GM18508 (cell line): ENCODE data around the gene MAP3K19.
"Not testable (repeated sequence)": the region's sequence is repeated elsewhere in the genome, so short reads cannot be mapped to it uniquely, and the experiment has no call there.

Experiments used
- ATAC-seq: cut with Tn5 transposase; IDR thresholded peaks from one replicate; pipeline ENCODE4 v1.9.1; 2021; ENCODE audit warnings: moderate number of reproducible peaks; ENCODE audit not compliant: insufficient read depth, unreplicated experiment

The MAP3K19 gene

DNA sequence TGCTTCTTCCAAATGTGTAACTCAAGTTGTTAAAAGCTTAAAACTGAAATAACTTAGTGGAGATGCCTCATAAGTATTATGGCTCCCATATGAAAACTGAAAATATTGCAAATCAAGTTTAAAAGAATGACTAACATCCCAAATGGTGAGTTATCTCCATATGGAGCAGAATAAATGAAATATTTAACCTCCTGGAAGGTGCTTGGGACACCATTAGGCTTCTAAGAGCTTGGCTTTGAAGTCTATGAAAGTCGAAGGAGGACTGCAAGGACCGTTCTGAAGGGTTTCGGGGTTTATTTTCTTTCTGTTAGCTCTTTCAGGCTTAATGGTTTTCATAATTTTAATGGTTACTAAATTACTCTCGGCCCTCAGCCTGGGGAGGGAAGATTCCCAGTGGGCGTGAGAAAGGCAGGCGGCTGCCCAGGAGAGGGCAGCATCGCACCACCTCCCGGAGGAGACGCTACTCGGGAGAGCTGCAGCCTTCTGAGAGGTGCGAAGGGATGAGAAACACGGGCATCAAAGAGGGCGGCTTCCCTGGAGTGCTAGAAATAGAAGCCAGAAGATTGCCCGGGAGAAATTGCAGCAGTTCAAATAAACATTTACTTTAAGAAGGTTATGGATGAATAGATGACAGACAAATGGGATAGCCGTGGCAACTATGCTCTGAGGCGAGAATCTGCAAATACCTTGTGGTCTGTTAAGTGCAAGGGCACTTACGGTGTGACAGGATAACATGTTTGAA lies 43.1 kb downstream of the MAP3K19 start:
- no peak for ATAC-seq

DNA sequence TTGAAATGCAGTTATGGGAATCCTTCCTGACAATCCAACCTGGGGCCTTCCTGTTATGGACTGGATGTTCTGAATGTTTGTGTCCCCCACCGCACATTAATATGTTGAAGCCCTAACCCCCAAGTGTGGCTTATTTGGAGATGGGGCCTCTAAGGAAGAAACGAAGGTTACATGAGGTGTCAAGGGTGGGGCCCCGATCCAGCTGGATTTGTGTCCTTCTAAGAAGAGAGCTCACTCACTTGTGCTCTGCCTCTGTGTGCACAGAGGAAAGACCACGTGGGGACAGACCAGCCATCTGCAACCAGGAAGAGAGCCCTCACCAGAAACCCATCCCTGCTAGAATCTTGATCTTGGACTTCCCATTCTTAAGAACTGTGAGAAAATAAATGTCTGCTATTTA lies 44.4 kb downstream of the MAP3K19 start:
- no peak for ATAC-seq

DNA sequence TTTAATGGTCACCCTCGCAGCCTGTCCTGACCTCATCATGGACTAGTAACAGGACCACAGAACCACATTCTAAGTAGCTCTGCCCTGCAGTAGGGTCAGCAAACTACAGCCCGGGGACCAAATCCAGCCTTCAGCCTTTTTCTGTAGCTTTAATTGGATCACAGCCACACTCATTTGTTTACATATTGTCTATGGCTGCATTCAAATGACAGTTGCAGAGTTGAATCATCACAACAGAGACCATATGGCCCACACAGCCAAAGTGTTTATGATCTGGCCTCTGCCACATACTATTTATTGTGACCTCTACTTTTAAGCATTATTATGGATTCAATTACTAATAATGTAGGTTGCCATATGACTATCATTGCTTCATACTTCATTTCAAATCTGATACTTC lies 47.7 kb downstream of the MAP3K19 start:
- no peak for ATAC-seq

DNA sequence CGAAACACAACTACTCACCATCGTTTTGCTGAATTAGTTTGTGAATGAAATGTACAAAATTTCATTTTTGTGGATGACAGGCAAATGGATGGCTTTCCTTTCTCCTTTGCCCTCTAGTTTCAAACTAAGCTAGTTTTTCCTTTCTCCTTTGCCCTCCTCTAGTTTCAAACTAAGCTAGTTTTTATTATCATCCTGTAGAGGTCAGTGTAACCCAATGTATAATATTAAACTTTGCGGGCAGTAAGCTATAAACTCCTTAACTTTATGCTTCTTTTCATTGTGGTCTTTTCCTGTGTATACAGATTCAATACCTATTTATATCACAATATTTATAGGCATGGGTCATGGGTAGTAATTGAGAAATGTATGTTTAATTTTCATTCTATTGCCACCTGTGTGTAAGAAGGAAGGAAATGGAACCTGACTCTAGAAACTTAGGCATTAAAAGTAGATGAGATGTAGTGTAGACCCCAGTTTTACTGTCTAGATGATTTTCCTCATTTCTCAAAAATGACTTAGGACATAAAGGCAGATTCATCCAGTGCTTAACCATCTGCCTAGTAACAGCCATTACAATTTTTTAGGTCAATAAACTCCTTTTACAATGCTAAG lies 58.1 kb downstream of the MAP3K19 start:
- no peak for ATAC-seq

DNA sequence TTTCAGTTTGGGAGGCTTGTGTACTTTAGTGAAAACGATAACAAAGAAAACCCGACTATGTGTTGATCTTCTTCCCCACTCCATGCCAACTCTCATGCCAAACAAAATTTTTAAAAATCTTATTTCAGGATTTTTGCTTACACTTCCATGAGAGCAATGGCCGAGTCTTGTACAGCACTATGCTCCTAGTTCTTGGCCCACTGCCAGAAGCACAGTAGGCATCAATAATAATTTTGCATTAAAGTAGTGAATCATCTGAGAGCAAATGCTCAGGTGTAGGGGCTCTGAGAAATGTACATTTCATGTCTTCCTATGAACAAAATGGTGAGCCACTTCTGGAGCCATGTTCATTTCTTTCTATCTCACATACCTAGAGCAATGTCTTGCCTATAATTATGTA lies 62.2 kb downstream of the MAP3K19 start:
- ATAC-seq, result no peak

DNA sequence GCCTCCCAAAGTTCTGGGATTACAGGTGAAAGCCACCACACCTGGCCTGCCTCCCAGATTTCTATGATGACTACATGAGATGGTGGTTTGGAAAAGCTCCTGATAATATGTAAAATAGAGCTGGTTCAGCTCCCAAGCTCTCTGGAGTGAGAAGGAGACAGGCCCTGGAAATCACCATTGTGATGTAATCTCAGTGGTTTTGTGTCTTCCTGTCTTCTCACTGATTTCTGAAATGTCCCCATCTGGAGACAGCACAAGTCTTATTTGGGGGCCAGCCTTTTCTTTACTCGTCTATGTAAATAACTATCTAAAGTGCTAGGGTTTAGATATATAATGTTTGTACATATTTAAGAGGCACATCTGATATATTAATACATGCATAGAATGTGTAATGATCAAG lies 64.6 kb downstream of the MAP3K19 start:
- no peak for ATAC-seq

DNA sequence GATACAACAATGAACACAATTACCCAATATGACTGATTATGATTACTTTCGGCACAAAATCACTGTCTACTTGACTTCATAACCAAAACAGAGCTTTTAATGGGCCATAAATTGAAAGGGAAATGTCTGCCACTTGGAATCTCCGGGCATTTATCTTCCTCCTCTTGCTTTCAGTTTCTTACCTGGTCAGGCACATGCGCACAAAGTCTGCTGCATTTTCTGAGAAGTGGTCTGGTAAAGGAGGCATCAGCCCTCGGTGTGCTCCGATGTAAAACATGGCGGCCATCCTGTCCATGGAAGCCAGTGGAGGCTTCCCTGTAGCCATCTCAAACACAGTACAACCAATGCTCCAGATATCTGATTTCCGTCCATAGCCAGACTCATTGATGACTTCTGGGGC lies 66.6 kb downstream of the MAP3K19 start:
- no peak for ATAC-seq

DNA sequence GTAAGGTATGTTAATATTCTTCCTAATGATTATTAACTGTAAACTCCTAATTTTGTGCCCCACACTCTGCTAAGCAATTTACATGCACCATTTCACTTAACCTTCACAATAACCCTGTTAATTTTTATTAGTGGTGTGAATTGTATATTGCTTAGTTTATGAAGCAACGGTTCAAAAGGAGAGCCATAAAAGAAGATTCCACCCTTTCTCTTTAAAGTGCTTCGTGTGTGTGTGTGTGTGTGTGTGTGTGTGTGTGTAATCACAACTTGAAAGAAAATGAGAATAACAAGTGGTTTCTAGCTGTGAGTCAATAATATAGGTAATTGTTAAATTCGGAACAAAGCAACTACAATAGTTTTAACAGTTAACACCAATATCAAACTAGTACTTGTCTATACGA lies 68.0 kb downstream of the MAP3K19 start:
- no peak for ATAC-seq

DNA sequence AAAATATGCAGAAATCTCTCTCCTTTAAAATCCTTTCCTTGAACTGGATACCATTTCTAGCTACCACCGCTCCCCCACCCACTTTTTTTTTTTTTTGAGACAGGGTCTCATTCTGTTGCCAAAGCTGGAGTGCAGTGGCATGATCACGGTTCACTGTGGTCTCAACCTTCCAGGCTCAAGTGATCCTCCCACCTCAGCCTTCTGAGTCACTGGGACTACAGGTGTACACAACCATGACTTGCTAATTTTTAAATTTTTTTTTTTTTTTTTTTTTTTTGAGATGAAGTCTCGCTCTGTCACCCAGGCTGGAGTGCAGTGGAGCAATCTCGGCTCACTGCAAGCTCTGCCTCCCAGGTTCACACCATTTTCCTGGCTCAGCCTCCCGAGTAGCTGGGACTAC lies 70.1 kb downstream of the MAP3K19 start:
- ATAC-seq, result not testable (repeated sequence)

DNA sequence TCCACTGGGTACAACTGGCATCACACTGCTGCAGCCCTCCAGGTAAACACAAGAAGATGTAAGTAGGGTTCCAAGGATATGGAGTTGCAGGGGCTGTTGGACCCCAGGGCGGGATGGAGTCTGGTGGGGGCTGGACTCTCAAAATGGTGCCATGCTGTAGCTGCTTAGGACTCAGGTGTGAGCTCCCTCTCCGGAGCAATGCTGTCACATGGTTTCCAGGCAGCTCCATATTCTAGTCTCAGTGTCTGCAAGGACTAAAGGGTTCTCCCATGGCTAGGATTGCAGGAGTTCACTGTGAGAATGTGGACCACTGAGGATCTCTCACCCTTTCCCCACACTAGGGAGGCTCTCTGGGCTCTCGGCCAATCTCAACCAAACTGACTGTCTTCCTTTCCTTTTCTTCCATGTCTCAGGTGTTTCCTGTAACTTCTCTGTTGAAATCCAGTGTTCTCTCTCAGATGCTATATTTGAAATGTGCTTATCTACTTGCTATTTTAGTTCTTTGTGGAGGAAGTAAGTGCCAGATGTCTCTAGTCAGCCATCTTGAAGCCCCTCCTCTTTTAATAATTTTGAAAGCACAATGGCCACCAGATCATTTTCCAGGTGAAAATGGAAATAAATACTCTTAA lies 71.1 kb downstream of the MAP3K19 start:
- ATAC-seq, result no peak

DNA sequence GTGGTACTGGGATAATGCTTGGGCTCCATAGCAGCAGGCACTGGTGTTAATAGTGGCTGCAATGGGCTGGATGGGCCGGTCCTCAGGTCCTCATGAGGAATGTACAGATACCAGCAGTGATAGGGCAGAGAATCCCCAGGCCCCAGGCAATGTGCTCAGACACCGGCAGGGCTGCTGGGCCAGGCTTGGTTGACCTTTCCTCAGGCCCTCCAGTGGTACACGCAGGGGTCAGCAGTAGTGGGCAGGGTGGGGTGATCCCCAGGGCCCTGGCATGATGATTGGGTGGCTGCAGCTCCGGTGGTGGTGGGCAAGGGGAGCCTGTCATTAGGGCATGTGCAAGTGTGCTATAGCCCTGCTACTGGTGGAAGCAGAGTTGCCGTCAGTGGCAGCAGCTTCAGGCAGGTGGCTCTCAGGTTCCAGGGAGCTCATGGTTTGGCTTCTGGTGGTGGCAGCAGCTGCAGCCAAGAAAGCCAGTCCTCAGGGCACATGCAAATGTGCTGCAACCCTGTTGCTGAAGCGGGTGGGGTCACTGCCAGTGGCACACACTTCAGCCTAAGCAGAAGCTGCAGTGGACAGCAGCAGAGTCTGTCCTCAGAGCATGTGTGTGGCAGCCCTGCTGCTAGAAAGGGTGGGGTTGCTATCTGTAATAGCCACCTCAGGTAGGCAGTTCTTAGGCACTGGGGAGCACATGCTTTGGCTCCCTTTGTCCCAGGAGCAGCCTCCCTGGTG lies 71.8 kb downstream of the MAP3K19 start:
- ATAC-seq, result no peak

DNA sequence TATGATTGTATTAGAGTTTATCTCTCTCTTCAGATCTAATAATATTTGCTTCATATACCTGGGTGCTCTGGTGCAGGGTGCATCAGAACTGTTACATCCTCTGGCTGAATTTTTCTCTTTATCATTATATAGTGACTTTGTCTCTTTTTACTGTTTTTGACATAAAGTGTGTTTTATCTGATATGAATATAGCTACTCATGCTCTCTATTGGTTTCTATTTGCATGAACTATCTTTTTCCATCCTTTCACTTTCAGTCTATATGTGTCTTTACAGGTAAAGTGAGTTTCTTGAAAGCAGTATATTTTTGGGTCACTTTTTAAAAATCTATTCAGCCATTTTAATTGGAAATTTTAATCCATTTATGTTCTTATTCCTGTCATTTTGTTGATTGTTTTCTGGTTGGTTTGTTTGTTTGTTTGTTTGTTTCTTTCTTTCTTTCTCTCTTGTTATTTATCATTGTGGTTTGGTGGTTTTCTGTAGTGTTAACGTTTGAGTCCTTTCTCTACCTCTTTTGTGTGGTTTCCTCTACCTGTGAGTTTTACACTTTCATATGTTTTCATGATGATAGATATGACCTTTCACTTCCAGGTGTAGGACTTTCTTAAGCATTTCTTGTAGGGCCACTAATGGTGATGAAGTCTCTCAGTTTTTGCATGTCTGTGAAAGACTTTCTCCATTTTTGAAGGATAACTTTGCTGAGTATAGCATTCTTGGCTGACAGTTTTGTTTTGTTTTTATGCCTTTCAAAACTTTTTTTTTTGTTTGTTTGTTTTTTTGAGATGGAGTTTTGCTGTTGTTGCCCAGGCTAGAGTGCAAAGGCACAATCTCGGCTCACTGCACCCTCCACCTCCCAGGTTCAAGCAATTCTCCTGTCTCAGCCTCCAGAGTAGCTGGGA lies 73.8 kb downstream of the MAP3K19 start:
- ATAC-seq, result no peak

DNA sequence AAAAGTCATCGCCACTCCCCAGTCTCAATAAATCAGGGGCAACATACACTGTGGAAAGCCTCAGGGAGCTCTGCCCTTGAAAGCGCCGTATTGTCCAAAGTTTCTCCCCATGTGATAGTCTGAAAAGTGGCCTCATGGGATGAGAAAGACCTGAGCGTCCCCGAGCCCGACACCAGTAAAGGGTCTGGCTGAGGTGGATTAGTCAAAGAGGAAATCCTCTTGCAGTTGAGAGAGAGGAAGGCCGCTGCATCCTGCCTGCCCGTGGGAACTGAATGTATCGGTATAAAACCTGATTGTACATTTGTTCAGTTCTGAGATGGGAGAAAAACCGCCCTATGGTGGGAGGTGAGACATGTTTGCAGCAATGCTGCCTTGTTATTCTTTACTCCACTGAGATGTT lies 80.1 kb downstream of the MAP3K19 start:
- ATAC-seq, result not testable (repeated sequence)

DNA sequence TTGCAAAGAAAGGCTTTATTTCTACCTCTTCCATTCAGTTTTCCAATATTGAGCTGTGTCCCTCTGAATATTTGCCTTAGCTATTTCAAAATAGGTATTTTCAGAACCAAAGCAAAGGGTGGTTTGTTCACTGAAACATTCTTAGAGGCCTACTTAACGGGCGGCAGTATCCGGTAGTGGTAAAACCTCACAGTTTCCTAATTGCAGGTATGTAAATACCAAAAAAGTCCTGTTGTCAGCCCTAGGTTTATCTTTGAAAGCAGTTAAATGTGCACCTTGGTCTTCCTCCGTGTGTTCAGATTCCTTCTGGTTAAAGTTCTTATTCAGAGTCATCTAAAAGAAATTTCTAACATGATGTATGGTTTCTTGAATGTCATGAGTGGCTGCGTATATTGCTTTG lies 89.8 kb downstream of the MAP3K19 start:
- ATAC-seq, result no peak

DNA sequence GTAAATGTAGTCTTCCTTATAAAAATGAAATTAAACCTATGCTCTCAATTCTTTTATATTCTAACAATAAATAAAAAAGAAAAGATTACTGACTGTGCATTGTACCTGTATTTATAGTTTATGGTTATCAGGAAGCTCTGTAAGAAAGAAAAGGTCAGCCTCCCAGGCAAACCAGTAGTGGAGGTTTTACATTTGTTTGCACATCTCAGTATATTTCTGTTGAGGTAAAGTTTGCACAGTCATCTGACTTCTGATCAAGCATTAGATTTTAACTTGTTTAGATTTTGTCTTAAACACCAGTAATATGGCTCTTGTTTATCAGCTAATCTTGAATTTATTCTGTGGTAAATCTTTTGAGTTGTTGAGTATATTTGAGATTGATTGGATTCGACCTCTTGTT lies 91.5 kb downstream of the MAP3K19 start:
- no peak for ATAC-seq

DNA sequence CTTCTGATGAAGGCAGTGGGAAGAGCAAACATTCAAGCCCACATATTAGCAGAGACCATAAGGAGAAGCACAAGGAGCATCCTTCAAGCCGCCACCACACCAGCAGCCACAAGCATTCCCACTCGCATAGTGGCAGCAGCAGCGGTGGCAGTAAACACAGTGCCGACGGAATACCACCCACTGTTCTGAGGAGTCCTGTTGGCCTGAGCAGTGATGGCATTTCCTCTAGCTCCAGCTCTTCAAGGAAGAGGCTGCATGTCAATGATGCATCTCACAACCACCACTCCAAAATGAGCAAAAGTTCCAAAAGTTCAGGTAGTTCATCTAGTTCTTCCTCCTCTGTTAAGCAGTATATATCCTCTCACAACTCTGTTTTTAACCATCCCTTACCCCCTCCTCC lies 93.2 kb downstream of the MAP3K19 start:
- ATAC-seq, result no peak

DNA sequence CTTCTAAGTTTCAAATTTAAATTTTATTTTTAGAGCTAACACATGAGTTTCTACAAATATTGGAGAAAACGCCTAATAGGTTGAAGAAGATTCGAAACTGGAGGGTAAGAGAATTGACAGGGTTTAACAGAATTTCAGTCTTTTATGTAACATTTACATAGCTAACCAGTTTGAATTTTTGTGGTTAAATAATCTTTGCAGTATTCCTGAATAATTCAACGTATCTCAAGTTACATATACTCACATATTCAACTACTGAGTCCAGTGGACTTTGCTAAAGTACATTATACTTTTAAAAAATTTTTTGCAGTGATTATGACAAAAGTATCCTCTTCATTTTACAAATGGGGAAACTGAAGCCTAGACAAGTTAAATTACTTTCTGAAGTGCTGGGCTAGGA lies 94.6 kb downstream of the MAP3K19 start:
- ATAC-seq, result no peak

DNA sequence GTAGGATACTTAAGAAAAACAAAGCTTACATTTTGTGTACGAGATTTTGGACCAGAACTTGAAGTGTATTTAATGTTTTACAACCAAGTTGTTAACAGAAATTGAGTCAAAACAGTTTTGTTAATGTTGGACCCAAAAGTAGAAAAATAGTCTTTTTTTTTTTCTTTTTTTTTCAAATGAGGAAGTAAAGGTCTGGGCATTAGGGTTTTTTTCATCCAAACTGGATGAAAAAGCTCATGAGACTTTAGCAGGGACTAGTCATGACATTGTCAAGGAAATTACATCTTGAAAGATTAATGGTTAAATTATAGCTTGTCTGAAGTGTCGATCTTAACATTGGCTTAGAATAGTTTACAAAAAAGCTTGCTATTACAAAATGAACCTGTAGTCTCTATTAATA lies 96.4 kb downstream of the MAP3K19 start:
- no peak for ATAC-seq

DNA sequence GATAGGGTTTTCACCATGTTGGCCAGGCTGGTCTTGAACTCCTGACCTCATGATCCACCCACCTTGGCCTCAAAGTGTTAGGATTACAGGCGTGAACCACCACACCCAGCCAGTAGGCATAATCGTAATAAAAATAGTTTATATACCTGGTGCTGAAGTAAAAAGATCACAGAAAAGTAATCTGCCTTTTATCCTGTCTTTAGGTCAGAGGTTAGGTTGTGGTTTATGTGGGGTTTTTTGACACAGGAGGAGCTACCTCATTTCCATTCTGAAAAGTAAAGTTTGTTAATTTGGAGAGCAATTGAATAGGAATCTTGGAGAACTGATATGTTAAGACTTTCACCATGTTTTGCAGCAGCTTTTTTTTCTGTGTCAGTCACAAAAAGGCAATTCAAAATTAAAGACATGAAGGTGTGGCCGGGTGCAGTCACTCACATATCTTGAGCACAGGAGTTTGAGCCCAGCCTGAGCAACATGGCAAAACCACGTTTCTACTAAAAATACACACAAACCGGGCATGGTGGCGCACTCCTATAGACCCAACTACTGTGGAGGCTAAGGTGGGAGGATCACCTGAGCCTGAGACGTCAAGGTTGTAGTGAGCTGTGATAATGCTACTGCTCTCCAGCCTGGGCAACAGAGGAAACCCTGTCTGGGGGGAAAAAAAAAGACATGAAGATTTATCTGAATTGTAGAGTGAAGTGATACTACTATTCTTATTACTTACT lies 97.1 kb downstream of the MAP3K19 start:
- no peak for ATAC-seq

DNA sequence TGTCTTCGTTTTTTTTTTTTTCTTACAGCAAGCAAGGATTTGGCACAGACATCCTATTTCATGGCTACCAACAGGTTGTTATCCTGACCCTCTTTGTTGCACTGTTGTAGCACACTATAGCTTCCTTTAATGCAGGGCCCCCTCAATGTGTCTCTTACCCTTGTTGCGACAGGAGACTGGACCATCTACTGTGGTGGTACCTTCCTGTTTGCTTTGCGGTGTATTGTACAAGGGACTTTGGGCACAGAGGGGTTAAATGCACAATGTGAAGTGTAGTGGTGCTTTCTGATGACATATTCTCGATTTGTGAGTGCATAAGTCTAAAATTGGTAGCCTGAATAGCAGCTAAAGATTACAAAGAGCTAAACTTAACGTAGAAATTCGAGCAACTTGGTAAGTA lies 101.2 kb downstream of the MAP3K19 start:
- ATAC-seq, result no peak
